ENCODE results near the gene HSD17B1. TPM values are rescaled to one million over a fixed set of nuclear protein-coding genes. Genes with fewer than 3 reads are reported as not detected.

Gene HSD17B1
- total RNA-seq, 2 experiments from 2014 or later: 0.70 to 1.1 TPM

DNA sequence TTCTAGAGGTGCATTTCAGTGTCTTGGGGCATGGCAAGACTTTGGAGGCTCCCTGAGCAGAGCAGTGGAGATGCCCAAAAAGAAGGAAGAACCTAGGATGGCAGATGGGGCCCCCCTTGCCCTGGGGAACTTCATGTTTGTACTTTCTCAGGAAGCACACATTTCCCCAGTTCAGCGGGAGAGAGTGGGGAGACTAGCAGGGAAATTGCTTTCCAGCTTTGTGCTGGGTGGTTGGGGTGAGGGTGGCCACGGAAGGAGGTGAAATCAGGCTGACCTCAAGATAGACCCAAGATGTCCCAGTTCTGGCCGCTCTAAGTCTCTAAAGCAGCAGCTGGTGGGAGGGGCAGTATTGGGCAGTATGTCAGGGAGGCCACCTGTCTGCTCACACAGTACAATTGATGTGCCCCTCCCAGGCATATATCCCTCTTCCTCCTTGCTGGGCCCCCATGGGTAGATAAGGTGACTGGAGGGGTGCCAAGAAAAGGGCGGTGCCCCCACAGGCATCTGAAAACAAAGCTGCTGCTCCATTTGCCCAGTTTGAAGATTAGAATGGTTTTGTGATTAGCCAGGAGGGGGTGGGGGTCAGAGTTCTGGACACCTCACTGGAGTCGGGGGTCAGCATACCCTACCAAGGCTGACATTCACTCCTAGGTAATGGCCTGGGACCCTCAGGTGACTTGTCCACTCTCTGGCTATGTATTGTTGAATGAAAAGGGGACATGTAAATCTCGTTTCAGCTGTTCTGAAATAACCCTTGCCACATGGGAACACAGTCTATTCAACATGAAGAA lies 33.8 kb upstream of the HSD17B1 start:
- no peaks in the 10 kb centered on the region for H3K9me3 Mint-ChIP-seq (ENCODE audit: low read depth)

DNA sequence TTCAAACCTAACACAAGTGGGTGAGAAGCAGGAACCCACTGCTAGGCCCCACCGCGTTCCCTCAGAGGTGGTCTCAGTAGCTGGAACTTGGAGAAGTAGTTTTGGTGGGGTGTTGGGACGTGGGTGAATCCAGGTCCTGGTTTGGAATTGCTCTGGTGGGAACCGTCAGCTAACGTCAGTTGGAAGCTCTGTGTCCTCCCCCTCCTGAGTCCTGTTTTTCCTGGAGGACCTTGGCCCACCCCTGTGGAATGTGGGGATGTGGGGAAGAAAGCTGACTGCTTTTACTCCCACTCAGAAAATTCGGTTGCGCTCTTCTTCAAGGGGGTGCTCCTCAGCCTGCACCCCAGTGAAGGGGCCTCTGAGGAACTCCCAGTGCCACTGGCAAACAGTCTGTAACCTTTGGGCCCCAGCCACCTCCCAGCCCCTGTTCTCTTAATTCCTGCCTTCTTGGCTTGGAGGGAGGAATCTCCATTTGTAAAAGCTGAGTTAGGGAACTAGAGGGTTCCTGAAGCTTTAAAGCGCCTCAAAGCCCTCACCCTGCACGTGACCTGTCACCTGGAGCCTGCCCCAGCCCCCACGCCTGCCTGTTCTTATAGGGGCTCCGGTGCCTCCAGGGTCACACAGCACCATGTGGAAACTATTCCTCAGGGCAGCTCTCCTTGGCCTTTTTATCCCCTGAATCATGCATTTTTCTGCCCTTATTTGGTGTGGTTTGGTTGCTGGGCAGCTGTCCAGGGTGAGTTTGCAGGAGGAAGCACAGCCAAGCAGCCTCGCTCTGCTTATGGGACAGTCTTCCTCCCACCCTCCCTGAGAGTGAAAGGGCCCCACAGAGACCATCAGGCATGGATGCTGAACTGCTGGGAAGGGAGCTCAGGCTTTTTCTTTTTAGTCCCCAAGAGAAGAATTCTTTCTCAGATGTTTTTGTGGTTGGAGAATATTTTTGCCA lies 32.9 kb upstream of the HSD17B1 start:
- Mint-ChIP-seq H3K4me3 (no peak overlapping the region), H3K9me3 (ENCODE audit: low read depth) (no peaks in the 10 kb centered on the region), H3K4me1 (peaks cover 18% of the 10 kb centered on the region), H3K27ac (no peak overlapping the region), H3K27me3 (peaks cover 42% of the 10 kb centered on the region), H3K36me3 (no peaks in the 10 kb centered on the region)
- DNase-seq (no peak), ATAC-seq (no peak)
- CTCF ChIA-PET: interaction anchor here (0.8 to 4.8 kb wide), 20 partner anchors 7 to 336 kb away, joined by 3 to 26 read pairs (median 5); partner anchors contain the start of genes CAVIN1 and STAT3

More for the DNA sequence above, 33.8 kb upstream of the HSD17B1 start:
- Mint-ChIP-seq H3K36me3 (no peaks in the 10 kb centered on the region), H3K4me1 (peaks cover 9% of the 10 kb centered on the region), H3K27me3 (peaks cover 35% of the 10 kb centered on the region), H3K27ac (no peak overlapping the region), H3K4me3 (no peak overlapping the region)
- no peak for ATAC-seq
- CTCF ChIA-PET: interaction anchor here (0.8 to 4.8 kb wide), 21 partner anchors 8 to 296 kb away, joined by 3 to 26 read pairs (median 6); partner anchors contain the start of gene NAGLU
- no peak for DNase-seq

DNA sequence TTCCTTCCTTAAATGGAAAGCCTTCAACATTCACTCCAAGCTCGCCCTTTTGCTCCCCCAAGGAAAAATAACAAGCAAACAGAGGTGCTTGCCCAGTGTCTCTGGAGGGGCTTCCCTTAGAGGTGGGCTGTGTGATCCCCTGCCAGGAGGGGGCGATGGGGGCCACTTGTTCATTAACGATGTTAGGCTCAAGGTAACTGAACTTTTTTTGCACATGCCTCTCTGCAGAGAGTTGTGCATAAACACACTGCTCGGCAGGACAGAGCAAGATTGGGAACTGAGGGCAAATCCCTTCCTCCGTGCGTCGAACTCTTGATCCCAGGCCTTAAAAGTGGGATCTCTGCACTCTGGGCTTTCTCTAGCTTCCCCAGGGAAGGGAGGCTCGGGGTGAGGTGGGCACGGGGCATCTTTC lies 32.2 kb upstream of the HSD17B1 start:
- H3K36me3 Mint-ChIP-seq: no peaks in the 10 kb centered on the region
- H3K27ac Mint-ChIP-seq: no peak overlapping the region
- H3K9me3 Mint-ChIP-seq (ENCODE audit: low read depth): no peaks in the 10 kb centered on the region
- H3K27me3 Mint-ChIP-seq: peaks cover 48% of the 10 kb centered on the region
- CTCF ChIA-PET: interaction anchor here (0.6 to 4.8 kb wide), 19 partner anchors 9 to 336 kb away, joined by 3 to 26 read pairs (median 4); partner anchors contain the start of genes CAVIN1 and STAT3
- no peak overlapping the region for H3K4me3 Mint-ChIP-seq
- peaks cover 23% of the 10 kb centered on the region for H3K4me1 Mint-ChIP-seq
- DNase-seq (no peak), ATAC-seq (no peak)

DNA sequence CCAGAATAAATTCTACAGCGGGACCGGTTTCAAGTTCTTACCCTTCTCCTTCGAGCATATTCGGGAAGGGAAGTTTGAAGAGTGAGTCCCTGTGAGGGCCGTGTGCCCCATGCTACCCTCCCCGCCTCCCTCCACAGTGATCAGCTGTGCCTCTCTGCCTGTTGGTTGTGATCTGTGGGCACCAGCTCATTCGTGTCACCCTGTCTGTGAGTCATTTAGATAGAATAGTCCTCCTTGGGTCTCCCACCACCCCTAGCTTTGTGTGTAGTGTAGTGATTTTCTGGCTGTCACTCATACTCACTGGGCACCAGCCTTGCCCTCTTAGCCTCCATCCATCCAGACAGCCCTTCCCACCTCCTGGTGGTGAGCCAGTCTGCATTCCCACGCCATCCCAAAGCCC lies 31.7 kb upstream of the HSD17B1 start:
- CTCF ChIA-PET: interaction anchor here (0.6 to 4.8 kb wide), 16 partner anchors 9 to 337 kb away, joined by 3 to 26 read pairs (median 4); partner anchors contain the start of gene CAVIN1
- H3K36me3 Mint-ChIP-seq: no peaks in the 10 kb centered on the region
- peaks cover 24% of the 10 kb centered on the region for H3K4me1 Mint-ChIP-seq
- no peaks in the 10 kb centered on the region for H3K9me3 Mint-ChIP-seq (ENCODE audit: low read depth)
- no peak overlapping the region for H3K27ac Mint-ChIP-seq
- no peak overlapping the region for H3K4me3 Mint-ChIP-seq
- H3K27me3 Mint-ChIP-seq: peaks cover 48% of the 10 kb centered on the region
- DNase-seq: no peak
- ATAC-seq: no peak

GRCh38 chr17:42521666-42522262 lies 31.0 kb upstream of the HSD17B1 start:
- no peak for DNase-seq
- CTCF ChIA-PET: interaction anchor here (0.9 to 2.9 kb wide), 5 partner anchors 8 to 108 kb away, joined by 3 to 11 read pairs (median 6); no protein-coding TSS in a partner anchor
- Mint-ChIP-seq H3K36me3 (no peaks in the 10 kb centered on the region), H3K4me1 (peaks cover 25% of the 10 kb centered on the region), H3K4me3 (no peak overlapping the region), H3K27ac (no peak overlapping the region), H3K27me3 (peaks cover 48% of the 10 kb centered on the region), H3K9me3 (ENCODE audit: low read depth) (no peaks in the 10 kb centered on the region)
- ATAC-seq: no peak

DNA sequence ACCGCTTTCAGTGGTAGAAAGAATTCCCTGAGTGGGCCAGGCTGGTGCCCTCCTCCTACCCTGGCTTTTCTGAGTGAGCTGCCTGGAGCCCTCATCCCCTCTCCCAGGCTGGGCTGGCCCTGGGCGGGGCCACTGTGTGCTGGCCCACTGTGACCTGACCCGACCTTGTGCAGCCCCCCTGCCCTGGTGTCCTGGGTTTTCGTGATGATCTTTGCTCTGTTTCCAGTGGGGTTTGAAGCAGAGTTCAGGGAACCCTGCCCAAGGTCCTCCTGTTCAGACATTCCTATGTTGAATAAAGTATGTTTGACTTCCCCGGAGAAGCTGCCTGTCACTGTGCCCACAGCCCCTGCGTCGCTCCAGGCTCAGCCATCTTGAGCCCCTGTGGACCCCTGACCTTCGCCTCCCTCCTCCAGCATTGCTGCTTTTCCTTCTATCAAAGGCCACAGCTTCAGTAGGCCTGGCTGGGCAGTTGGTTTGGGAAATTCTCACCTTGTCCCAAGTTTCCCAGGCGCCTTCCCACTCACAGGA lies 30.4 kb upstream of the HSD17B1 start:
- CTCF ChIA-PET: no interaction called here
- no peak for ATAC-seq
- DNase-seq: no peak
- Mint-ChIP-seq H3K36me3 (no peaks in the 10 kb centered on the region), H3K4me3 (no peak overlapping the region), H3K27me3 (peaks cover 48% of the 10 kb centered on the region), H3K9me3 (ENCODE audit: low read depth) (no peaks in the 10 kb centered on the region), H3K4me1 (peaks cover 27% of the 10 kb centered on the region), H3K27ac (no peak overlapping the region)

DNA sequence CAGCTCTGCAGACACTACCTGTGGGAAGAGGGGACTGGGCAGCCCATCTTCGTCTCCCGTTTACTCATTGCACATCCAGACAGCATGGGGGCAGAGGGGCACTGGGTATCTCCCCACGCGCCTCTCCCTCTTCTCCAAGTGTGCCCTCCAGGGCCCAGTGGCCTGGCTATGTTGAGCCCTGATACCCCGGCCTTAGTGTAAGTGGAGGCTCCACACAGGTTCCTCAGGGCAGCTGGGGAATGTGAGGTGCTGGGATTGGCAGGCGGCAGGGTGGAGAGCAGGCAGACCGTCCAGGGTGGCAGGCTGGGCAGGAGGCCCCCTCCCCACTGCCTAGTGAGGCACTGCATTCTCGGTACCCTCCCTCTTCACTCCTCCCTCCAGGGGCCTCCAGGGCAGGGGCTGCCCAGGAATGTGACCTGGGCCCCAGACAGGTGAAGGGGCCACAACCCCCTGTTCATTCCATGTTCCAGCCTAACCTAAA lies 29.9 kb upstream of the HSD17B1 start:
- no peaks in the 10 kb centered on the region for H3K9me3 Mint-ChIP-seq (ENCODE audit: low read depth)
- H3K27ac Mint-ChIP-seq: no peak overlapping the region
- H3K27me3 Mint-ChIP-seq: peaks cover 46% of the 10 kb centered on the region
- CTCF ChIA-PET: interaction anchor here (1.0 kb wide), 1 partner anchor 103 kb away, joined by 3 read pairs; no protein-coding TSS in a partner anchor
- H3K36me3 Mint-ChIP-seq: no peaks in the 10 kb centered on the region
- ATAC-seq (no peak), DNase-seq (no peak)
- H3K4me3 Mint-ChIP-seq: no peak overlapping the region
- H3K4me1 Mint-ChIP-seq: peaks cover 29% of the 10 kb centered on the region

GRCh38 chr17:42525221-42525620 lies 27.5 kb upstream of the HSD17B1 start:
- Mint-ChIP-seq H3K4me1 (peaks cover 39% of the 10 kb centered on the region), H3K4me3 (no peak overlapping the region), H3K27ac (no peak overlapping the region), H3K27me3 (peaks cover 42% of the 10 kb centered on the region), H3K36me3 (no peaks in the 10 kb centered on the region), H3K9me3 (ENCODE audit: low read depth) (no peaks in the 10 kb centered on the region)
- DNase-seq (no peak), ATAC-seq (no peak)
- CTCF ChIA-PET: interaction anchor here (0.9 to 1.6 kb wide), 2 partner anchors 16 to 94 kb away, joined by 3 read pairs; no protein-coding TSS in a partner anchor

- H3K9me3 Mint-ChIP-seq (ENCODE audit: low read depth): no peaks in the 10 kb centered on the region
- no peaks in the 10 kb centered on the region for H3K36me3 Mint-ChIP-seq
- no peak for ATAC-seq
- no peak for DNase-seq
- H3K27ac Mint-ChIP-seq: no peak overlapping the region
- peaks cover 46% of the 10 kb centered on the region for H3K4me1 Mint-ChIP-seq
- peaks cover 37% of the 10 kb centered on the region for H3K27me3 Mint-ChIP-seq
- CTCF ChIA-PET: interaction anchor here (1.9 to 2.7 kb wide), 4 partner anchors 11 to 120 kb away, joined by 8 to 25 read pairs (median 24); partner anchors contain the start of genes CAVIN1 and NAGLU
- H3K4me3 Mint-ChIP-seq: no peak overlapping the region
These were observed 26.7 kb upstream of the HSD17B1 start for GRCh38 chr17:42526031-42526444.

DNA sequence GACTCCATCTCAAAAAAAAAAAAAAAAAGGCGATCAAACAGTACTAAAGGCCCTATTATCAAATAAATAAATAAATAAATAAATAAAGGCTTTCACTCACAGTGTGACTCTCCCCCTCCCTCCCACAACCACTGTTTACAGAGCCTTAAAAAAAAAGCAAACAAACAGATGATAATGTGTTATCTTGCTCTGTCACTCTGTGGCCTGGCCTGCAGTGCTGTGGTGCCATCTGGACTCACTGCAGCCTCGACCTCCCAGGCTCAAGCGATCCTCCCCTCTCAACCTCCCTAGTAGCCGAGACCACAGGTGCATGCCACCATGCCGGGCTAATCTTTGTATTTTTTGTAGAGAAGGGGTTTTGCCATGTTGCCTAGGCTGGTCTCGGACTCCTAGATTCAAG lies 24.8 kb upstream of the HSD17B1 start:
- no peak for DNase-seq
- Mint-ChIP-seq H3K9me3 (ENCODE audit: low read depth) (no peaks in the 10 kb centered on the region), H3K4me1 (peaks cover 56% of the 10 kb centered on the region), H3K36me3 (no peaks in the 10 kb centered on the region), H3K27me3 (peaks cover 25% of the 10 kb centered on the region), H3K27ac (no peak overlapping the region), H3K4me3 (no peak overlapping the region)
- no peak for ATAC-seq
- CTCF ChIA-PET: interaction anchor here (0.6 to 2.7 kb wide), 40 partner anchors 9 to 407 kb away, joined by 3 to 25 read pairs (median 5); partner anchors contain the start of genes CAVIN1, KAT2A, KCNH4 and NAGLU

GRCh38 chr17:42529061-42529460 lies 23.7 kb upstream of the HSD17B1 start:
- Mint-ChIP-seq H3K27me3 (peaks cover 27% of the 10 kb centered on the region), H3K36me3 (no peaks in the 10 kb centered on the region), H3K4me3 (no peak overlapping the region), H3K4me1 (peaks cover 48% of the 10 kb centered on the region), H3K9me3 (ENCODE audit: low read depth) (no peaks in the 10 kb centered on the region), H3K27ac (no peak overlapping the region)
- DNase-seq (no peak), ATAC-seq (no peak)
- CTCF ChIA-PET: interaction anchor here (1.5 to 2.7 kb wide), 5 partner anchors 12 to 348 kb away, joined by 4 to 25 read pairs (median 10); partner anchors contain the start of genes COASY and KCNH4

DNA sequence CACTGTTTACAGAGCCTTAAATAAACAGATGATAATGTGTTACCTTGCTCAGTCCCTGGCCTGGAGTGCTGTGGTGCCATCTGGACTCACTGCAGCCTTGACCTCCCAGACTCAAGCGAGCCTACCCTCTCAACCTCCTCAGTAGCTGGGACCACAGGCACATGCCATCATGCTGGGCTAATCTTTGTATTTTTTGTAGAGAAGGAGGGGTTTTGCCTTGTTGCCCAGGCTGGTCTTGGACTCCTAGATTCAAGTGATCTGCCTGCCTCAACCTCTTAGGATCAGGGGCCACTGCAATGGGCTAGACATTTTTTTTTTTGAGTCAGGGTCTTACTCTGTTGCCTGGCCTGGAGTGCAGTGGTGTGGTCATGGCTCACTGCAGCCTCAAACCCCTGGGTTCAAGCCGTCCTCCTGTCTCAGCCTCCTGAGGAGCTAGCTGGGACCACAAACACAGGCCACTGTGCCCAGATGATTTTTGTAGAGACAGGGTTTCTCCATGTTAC lies 21.7 kb upstream of the HSD17B1 start:
- H3K9me3 Mint-ChIP-seq (ENCODE audit: low read depth): no peaks in the 10 kb centered on the region
- peaks cover 15% of the 10 kb centered on the region for H3K27me3 Mint-ChIP-seq
- peaks cover 41% of the 10 kb centered on the region for H3K4me1 Mint-ChIP-seq
- H3K27ac Mint-ChIP-seq: no peak overlapping the region
- CTCF ChIA-PET: interaction anchor here (0.7 to 2.4 kb wide), 12 partner anchors 10 to 209 kb away, joined by 3 to 16 read pairs (median 5); partner anchors contain the start of gene CAVIN1
- no peaks in the 10 kb centered on the region for H3K36me3 Mint-ChIP-seq
- no peak for DNase-seq
- no peak for ATAC-seq
- H3K4me3 Mint-ChIP-seq: no peak overlapping the region
